ENCODE results near the gene EPHA6.

DNA sequence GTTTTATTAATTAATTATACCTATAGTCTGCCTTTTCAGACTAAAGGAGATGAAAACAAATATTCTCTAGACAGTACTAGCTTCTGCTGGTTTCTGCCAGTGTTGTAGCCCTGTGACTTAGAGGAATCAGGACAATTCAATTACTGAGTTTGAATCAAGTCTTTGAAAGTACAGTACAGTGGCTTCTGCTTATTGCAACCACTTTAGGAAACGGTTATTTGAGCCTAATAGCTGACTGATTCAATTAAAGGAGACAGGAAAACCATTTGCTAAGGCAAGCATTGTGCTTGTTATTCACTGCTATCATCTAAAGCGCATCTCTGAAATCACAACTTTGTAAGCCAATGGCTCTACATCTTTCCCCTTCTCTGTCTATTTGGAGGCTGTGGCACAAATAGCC, 860.1 kb downstream of the EPHA6 start:
- TF ChIP-seq POLR2A (IDR thresholded peaks at IDR 0.05; ENCODE audit: low read length) (no peak), GATA1 (IDR thresholded peaks at IDR 0.05; ENCODE audit: low read depth, low read length) (no peak)

Data from erythroblast (primary cell).